ENCODE results near the gene GTF2A2.
"Not testable (repeated sequence)": the region's sequence is repeated elsewhere in the genome, so short reads cannot be mapped to it uniquely, and the experiment has no call there.

The GTF2A2 gene, protein sequence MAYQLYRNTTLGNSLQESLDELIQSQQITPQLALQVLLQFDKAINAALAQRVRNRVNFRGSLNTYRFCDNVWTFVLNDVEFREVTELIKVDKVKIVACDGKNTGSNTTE

DNA sequence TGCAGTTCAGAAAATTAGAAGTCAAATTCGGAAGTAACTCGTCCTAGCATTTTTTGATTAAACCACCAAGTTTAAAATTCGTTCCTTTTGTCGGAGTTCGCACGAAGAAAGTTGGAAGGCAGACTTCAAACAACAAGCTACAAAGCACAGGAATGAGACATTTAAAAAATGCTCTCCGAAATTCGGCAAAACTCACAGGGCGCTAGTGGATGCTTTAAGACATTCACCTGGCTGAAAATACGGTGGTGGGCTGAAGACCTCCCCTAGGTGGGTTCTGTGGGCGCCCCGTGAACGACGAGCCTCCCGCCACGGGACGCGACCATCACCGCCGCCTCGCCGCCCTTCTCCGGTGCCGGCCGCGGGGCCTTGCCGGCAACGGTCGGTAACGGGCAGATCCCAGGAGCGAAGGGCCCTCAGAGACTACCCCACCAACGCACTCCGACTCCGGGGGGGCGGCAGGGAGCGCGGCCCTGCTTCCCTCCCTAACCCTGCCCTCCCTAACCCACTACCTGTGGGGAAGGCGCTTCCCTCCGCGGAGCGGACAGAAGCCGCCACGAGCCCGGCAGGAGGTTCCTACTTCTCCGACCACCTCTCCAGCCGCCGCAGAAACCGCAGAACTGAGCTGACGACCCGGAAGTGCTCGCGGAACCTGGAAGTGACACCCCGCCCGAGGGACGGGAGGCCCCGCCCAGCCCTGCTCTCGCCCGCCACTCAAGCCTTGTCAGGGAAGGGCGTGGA is at the start of gene GTF2A2:
Gene GTF2A2, minus strand, starts transcription at position 619 of the 738 bp plus-strand sequence. CDS start 5,238 bp downstream, outside the sequence.
- TF ChIP-seq POLR2A (IDR thresholded peaks at IDR 0.05; ENCODE audit: low read depth, low read length): peak; percentile 66
- no peak for FAIRE-seq
- peak; percentile 74 for DNase-seq (ENCODE audit: insufficient read length, low spot score)

- TF ChIP-seq POLR2A (IDR thresholded peaks at IDR 0.05; ENCODE audit: low read depth, low read length): no peak
- FAIRE-seq (no peak), DNase-seq (ENCODE audit: insufficient read length, low spot score) (no peak)
These were observed 46.9 kb upstream of the GTF2A2 start for GRCh38 chr15:59703979-59704796.

DNA sequence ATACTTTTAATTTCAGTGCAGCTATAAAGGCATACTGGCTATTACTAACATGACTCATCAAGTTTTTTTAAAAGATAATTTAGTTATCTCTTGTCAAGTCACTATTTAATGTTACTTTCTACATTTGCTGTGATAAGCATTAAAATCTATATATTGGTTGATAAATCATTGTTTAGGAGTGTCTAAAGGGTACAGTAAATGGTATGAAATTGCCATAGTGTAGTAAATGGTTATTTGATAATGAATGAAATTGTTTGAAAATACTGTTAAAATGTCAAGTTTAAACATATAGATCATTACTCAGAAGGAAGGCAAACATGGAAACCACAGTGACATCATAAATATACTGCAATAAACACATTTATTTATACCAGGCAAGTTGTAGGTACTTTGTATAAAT is 45.0 kb upstream of the GTF2A2 start:
- DNase-seq (ENCODE audit: insufficient read length, low spot score): no peak
- FAIRE-seq: no peak

GRCh38 chr15:59701880-59702279 is 44.6 kb upstream of the GTF2A2 start:
- DNase-seq (ENCODE audit: insufficient read length, low spot score) (no peak), FAIRE-seq (no peak)
- no peak for TF ChIP-seq POLR2A (IDR thresholded peaks at IDR 0.05; ENCODE audit: low read depth, low read length)

More for the DNA sequence above, 45.0 kb upstream of the GTF2A2 start:
- no peak for TF ChIP-seq POLR2A (IDR thresholded peaks at IDR 0.05; ENCODE audit: low read depth, low read length)

DNA sequence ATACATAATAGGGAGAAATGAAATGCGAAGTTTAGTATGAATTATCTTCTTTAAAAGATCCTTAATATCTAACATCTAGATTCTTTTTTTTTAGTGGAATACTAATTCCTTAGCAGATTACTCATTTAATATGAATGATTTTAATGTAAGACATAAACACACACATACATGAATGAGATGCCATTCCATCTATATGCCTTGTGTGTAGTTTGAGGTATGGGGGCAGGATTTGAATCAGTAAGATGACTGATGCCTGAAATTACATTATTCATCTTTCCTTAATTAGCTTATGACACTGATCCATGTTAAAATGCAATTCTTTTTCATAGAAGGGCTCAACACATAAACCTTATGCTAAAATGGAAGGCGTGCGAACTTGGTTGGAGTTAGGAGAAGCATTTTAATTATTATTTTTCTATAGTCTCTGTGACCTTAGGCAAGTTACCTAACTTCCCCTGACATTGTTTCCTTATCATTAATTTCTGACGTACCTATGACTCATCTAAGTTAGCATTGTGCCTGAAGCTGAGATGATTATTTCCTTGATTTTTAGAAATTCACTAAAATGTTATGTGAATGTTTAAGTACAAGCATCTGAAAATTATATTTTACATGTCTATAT is 42.6 kb upstream of the GTF2A2 start:
- TF ChIP-seq POLR2A (IDR thresholded peaks at IDR 0.05; ENCODE audit: low read depth, low read length): no peak
- FAIRE-seq: no peak
- no peak for DNase-seq (ENCODE audit: insufficient read length, low spot score)

- not testable (repeated sequence) for DNase-seq (ENCODE audit: insufficient read length, low spot score); FAIRE-seq
These were observed 40.8 kb upstream of the GTF2A2 start for GRCh38 chr15:59698065-59698464.

GRCh38 chr15:59696332-59696731 is 39.0 kb upstream of the GTF2A2 start:
- FAIRE-seq (no peak), DNase-seq (ENCODE audit: insufficient read length, low spot score) (no peak)
- TF ChIP-seq POLR2A (IDR thresholded peaks at IDR 0.05; ENCODE audit: low read depth, low read length): no peak

- no peak for TF ChIP-seq POLR2A (IDR thresholded peaks at IDR 0.05; ENCODE audit: low read depth, low read length)
- FAIRE-seq (no peak), DNase-seq (ENCODE audit: insufficient read length, low spot score) (no peak)
These were observed 37.5 kb upstream of the GTF2A2 start for GRCh38 chr15:59694779-59695178.

GRCh38 chr15:59691194-59691805 is 34.0 kb upstream of the GTF2A2 start:
- FAIRE-seq: no peak
- TF ChIP-seq POLR2A (IDR thresholded peaks at IDR 0.05; ENCODE audit: low read depth, low read length): no peak
- no peak for DNase-seq (ENCODE audit: insufficient read length, low spot score)

- no peak for DNase-seq (ENCODE audit: insufficient read length, low spot score)
- no peak for TF ChIP-seq POLR2A (IDR thresholded peaks at IDR 0.05; ENCODE audit: low read depth, low read length)
- FAIRE-seq: no peak
These were observed 32.4 kb upstream of the GTF2A2 start for GRCh38 chr15:59689626-59690236.

- FAIRE-seq: no peak
- DNase-seq (ENCODE audit: insufficient read length, low spot score): peak; percentile 79
- TF ChIP-seq POLR2A (IDR thresholded peaks at IDR 0.05; ENCODE audit: low read depth, low read length): peak; percentile 10
These were observed 31.7 kb upstream of the GTF2A2 start, which contains the start of gene BNIP2 for GRCh38 chr15:59688782-59689625. BNIP2 (minus strand) TSS chr15:59689320; CDS start chr15:59682457, 6,863 bp downstream.

DNA sequence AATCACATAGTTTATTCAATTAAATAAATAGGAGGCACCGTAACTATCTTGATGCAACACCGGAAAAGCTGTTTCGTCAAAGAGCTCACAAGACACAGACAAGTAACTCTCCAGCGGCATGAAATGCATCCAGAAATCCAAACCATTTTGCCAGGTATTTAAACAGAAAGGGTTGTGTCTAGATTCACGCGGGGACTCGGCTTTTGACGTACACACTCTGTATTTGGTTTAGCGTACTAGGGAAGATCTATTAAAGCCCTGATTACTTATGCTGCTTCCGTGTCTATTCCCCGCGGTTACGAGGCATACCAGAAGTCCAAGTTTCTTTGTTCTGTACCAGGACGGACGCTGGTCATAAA is 31.1 kb upstream of the GTF2A2 start:
- FAIRE-seq (no peak), DNase-seq (ENCODE audit: insufficient read length, low spot score) (no peak)
- TF ChIP-seq POLR2A (IDR thresholded peaks at IDR 0.05; ENCODE audit: low read depth, low read length): no peak
